HS-5 (cell line): ENCODE data around the gene MMP24.

Experiments used
- DNase-seq: peaks from one replicate; pipeline ENCODE4 v3.0.0-alpha.2; 2012; ENCODE audit warnings: low read depth

The MMP24 gene

GRCh38 chr20:35293303-35294292, 67.1 kb downstream of the MMP24 start:
- DNase-seq: no peak

GRCh38 chr20:35294293-35294685, 67.8 kb downstream of the MMP24 start:
- no peak for DNase-seq

GRCh38 chr20:35295058-35295457, 68.6 kb downstream of the MMP24 start:
- DNase-seq: no peak

- no peak for DNase-seq
Measured at GRCh38 chr20:35295674-35296073, 69.2 kb downstream of the MMP24 start.

- no peak for DNase-seq
Measured at GRCh38 chr20:35296101-35296554, 69.6 kb downstream of the MMP24 start.

- no peak for DNase-seq
Measured at GRCh38 chr20:35297155-35297554, 70.7 kb downstream of the MMP24 start.

GRCh38 chr20:35297740-35298139, 71.2 kb downstream of the MMP24 start:
- no peak for DNase-seq

GRCh38 chr20:35298264-35298663, 71.8 kb downstream of the MMP24 start:
- no peak for DNase-seq

GRCh38 chr20:35299780-35300179, 73.3 kb downstream of the MMP24 start:
- no peak for DNase-seq

GRCh38 chr20:35300469-35301262, 74.2 kb downstream of the MMP24 start:
- DNase-seq: no peak

- no peak for DNase-seq
Measured at GRCh38 chr20:35301426-35301825, 74.9 kb downstream of the MMP24 start.

GRCh38 chr20:35302421-35303335, 76.2 kb downstream of the MMP24 start:
- no peak for DNase-seq

- no peak for DNase-seq
Measured at GRCh38 chr20:35303382-35303734, 76.9 kb downstream of the MMP24 start.

- no peak for DNase-seq
Measured at GRCh38 chr20:35303735-35304491, 77.4 kb downstream of the MMP24 start.

GRCh38 chr20:35304956-35305355, 78.5 kb downstream of the MMP24 start:
- DNase-seq: no peak

- DNase-seq: peak; percentile 98
Measured at GRCh38 chr20:35305682-35306556, 79.4 kb downstream of the MMP24 start.

- no peak for DNase-seq
Measured at GRCh38 chr20:35306931-35307517, 80.5 kb downstream of the MMP24 start.

- peak; percentile 88 for DNase-seq
Measured at GRCh38 chr20:35307666-35308653, 81.5 kb downstream of the MMP24 start.
